Ureter (tissue), 1 donor: ENCODE measurements around the gene BRPF1. TPM values are rescaled to one million over a fixed set of nuclear protein-coding genes. Genes with fewer than 3 reads are reported as not detected.
"Not testable (repeated sequence)": the region's sequence is repeated elsewhere in the genome, so short reads cannot be mapped to it uniquely, and the experiment has no call there.

ENCODE experiments used
- DNase-seq: peaks from one replicate; pipeline ENCODE4 v3.0.0-alpha.2; 2020; ENCODE audit warnings: low spot score
- total RNA-seq: library from RNA; stranded (reverse); gene quantifications from one replicate; pipeline ENCODE4 v1.2.4, GENCODE V29; 2023
- donor health status: DM: yes; HTN: yes; CAD: no.

The BRPF1 gene
- total RNA-seq, 1 donor from 2014 or later = 18.6 TPM

DNA sequence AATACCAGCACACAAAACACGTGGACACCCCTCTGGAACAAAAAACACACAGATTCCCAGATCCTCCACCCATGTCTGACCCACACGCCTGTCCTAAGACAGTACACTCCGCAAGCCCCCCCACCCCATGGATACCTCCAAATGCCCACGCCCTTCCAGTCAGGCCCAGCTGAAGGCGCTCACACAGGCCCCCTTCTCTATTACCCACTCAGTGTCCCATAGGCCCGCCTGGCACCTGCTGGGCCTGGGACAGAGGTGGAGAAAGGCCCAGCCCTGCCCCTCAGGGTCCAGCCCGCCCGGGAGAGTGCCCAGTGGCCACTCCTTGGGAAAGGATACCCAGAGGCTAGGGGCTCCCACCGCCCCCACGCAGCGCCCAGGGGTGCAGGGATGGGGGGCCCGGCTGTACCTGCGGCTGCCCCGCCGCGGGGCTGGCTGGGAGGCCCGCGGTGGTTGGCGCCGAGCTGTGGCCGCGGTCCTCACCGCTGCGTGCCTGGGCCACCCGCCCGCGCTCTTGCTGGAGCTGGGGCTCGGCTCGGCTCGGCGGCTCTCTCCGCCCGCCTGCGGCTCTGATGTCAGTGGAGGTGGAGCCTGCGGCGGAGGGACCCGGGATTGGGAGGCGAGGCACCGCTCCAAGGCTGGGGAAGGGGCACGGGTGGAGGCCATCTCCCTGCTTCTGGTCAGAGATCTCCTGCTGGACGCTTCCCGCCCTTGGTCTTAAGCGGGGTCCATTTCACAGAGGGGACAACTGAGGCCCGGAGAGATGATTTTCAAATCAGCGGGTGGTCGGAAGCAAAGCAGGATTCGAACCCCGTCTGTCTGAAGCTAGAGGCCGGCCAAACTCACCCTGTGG is 38.1 kb downstream of the BRPF1 start, which contains the start of gene CAMK1:
TSS of gene CAMK1 (minus strand) at position 522 of the 850 bp plus-strand sequence. CDS start 2,198 bp downstream, outside the sequence.
- peak; percentile 86 for DNase-seq

DNA sequence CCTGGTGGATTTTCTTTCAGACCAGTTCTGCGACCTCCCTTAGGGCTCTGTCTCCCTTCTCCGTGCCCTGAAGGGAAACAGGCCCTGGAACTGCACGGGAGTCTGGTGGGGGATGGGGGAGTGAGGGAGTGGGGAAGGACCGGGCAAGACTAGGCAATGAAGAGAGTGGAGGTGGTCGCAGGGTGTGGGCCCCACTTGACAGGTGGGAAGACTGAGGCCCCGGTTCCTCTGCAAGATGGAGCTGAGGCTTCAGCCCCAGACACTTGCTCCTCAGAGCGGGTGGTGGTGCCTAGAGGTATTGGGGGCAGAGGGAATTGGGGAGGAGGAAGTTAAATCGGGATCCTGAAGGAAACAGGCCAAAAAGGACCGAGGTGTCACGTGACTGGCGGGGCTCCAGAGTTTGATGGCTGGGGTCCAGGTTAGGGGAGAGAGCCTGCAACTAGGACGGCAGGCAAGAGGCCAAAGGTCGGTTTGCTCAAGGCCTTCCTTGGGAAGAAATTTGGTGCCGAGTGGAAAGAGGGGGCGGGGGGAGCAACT is 38.8 kb downstream of the BRPF1 start:
- DNase-seq = peak; percentile 92

DNA sequence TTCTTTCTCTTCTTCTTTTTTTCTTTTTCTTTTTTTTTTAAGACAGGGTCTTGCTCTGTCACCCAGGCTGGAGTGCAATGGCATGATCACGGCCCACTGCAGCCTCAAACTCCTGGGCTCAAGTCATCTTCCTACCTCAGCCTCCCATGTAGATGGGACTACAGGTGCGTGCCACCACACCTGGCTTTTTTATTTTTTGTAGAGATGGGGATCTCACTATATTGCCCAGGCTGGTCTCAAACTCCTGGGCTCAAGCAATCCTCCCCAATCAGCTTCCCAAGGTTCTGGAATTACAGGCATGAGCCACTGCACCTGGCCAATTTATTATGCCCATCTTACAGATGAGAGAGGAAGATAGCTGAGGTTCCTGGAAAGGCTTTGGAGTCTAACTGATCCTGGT is 39.5 kb downstream of the BRPF1 start:
- not testable (repeated sequence) for DNase-seq

DNA sequence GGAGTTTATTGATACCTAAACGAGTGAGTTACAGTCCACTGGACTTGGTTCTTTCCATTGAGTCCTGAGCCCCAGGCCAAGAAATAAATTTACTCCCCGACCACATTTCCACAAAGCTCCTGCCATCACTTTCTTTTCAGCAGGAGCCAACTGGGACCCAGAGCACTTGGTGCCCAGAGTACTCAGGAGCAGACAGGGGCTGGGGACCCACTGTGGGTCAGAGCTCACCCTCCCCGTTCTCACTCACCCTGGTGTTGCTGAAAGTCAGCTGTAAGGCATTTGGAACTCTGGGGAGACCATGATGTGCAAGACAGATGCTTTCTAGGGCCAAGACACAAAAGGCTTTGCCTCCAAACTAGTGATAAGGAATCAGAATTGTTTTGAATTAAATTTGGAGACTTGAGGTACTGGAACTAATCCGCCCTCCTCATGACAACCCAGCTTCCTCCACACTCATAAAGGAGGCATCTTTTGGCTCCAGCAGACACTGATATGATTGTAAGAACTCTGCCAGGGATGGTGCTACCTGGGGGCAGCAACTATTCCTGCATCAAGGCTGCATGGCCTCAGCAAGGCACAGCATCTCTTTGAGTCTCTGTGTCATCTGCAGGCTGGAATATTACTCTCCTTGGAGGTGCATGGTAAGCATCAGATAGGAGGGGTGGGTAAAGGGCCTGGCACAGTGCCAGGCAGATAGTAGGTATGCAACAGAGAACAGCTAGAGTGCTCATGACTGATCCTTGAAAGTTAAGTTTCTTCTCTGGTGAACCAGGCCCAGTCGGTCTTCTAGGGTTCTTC is 45.6 kb downstream of the BRPF1 start:
- DNase-seq = no peak

DNA sequence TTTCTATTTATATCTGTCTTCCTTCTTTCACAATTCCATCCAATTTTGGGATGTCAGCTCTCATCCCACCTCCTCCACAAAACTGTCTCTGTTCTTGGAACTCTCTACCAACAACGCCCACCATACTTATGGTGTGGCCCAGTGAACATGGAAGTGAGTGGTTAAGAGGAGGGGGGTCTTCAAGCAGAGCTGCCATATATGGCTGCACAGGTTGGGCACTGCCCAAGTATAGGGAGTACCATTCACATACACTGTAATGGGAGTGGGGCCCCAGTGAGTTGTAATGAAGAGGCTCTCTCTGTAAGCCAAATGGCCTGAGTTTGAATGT is 46.1 kb downstream of the BRPF1 start:
- no peak for DNase-seq

DNA sequence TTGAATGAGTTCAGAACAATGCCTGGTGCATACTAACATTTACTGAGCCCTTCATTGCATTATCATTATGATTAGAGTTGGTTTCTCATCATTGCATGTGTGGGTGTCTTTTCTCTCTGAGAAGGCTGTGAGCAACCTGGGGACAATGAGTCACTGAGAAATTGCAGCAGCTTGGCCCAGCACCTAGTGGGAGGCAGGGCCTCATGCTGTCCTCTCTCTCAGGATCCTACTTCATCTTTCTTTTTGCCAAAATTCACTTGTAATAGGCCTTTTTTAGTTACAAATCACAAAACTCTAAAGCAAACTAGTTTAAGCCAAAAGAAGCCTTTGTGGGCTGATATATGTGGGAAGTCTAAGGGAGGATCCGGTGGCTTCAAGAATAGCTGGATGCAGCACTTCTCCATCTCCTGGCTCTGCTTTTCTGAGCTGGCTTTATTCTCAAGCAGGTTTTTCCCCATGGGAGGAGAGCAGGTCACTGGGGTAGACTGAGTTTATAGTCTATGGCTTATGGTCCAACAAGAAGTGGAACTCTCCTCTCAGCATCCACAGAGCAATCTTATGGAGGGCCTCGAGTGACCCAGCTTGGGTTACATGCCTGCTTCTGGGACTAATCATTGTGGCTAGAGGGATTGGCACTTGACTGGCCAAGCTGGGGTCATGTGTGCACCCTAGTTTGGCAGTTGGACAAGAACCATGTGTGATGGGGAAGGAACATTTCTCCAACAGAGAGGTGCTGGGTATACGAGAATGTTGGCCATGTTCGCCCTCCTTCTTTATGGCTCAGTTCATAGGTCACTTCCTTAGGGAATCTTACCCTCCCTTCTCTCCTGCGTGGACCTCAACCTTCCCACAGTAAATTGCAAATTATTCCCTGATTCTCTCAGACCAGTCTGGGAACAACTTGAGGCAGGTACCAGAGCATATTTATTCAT is 46.9 kb downstream of the BRPF1 start:
- DNase-seq = no peak

DNA sequence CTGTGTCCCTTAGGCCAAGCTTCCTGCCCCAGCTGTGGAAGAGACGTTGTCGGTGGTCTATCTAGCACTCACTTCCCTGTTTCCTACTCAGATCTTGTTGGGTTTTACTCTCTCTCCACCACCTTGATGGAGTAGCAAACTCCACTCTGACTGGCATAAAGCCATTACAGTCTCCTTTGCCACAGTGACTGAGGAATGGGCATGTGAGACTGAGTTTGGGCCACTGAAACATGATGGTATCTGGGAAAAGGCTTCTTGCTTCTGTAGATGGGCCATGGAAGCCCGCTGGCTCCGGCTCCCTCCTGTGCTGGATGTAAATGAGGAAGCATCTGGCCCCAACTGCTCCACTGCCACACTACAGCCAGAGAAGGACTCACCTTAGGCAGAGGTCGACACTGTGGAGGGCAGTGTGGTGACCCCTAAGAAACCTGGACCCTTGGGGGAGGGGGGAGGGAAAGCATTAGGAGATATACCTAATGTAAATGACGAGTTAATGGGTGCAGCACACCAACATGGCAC is 47.6 kb downstream of the BRPF1 start:
- no peak for DNase-seq

DNA sequence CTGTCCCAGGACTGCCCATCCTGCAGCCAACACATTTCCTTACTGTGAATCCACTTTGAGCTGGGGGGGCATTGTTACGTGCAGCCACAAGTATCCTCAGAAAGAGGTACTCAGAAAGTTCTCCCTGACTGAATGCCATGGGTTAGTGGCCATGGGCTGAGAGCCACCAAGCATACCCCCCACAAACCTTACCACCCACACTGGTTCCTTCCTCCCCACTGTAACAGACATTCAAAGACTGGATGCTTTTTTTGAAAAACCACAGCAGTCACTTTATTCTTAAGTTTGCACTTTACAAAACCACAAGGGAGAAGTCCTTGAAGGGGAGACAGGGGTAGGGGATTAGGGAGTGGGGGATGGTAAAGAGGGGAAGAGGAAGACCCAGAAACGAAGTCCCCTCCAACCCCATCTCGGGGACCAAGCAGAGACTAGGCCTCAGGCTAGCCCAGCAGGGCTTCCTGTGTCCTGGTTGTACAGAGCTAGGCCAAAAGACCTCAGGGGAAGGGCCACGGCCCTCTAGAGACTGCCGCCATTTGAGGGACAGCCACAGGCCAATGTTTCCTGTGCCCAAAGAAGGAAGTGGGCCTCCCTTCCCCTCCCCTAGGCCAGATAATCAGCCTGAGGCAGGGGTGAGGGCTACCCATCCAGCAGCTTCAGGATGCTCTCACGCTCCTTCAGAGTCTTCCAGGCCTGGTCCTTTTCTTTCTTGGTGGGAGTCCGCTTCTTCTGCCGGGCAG is 48.4 kb downstream of the BRPF1 start:
- no peak for DNase-seq

DNA sequence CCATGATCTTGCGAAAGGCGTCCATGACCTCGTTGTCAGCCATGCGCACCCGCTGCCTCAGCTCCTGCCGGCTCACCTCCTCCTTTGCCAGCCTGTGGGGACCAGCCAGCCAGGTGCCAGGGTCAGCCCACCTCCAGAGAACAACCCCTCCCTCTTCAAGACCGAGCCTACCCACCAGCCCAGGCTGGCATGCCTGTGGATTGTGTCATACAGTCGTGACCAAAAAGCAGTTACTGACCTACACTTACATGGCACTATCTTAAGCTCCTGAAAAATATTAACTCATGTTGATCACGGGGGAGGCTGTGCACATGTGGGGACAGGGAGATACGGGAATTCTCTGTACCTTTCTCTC is 48.9 kb downstream of the BRPF1 start:
- no peak for DNase-seq

DNA sequence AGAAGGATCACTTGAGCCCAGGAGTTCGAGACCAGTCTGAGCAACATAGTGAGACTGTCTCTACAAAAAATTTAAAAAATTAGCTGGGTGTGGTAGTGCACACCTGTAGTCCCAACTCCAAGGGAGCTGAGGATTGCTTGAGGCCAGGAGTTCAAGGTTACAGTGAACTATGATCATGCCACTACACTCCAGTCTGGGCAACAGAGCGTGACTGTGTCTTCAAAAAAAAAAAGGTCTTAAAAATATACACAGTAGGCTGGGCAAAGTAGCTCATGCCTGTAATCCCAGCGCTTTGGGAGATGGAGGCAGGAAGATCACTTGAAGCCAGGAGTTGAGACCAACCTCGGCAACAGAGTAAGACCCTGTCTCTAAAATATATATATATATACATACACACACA is 49.4 kb downstream of the BRPF1 start:
- DNase-seq = no peak

DNA sequence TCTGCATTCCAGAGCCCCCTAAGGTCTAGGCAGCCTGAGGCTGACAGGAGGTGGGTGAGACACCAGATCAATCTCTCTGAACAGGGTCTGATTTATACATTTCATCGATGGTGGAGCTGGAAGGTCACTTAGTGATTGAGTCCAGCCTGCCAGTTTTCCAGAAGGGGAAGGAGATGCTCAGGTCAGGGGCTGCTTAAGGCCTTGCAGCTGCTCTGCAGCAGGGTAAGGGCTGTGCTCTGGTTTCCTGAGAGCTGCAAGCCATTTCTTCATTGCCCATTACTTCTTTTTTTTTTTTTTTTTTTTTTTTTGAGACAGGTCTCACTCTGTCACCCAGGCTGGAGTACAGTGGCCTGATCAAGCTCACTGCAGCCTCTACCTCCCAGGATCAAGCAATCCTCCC is 50.0 kb downstream of the BRPF1 start:
- DNase-seq = no peak

DNA sequence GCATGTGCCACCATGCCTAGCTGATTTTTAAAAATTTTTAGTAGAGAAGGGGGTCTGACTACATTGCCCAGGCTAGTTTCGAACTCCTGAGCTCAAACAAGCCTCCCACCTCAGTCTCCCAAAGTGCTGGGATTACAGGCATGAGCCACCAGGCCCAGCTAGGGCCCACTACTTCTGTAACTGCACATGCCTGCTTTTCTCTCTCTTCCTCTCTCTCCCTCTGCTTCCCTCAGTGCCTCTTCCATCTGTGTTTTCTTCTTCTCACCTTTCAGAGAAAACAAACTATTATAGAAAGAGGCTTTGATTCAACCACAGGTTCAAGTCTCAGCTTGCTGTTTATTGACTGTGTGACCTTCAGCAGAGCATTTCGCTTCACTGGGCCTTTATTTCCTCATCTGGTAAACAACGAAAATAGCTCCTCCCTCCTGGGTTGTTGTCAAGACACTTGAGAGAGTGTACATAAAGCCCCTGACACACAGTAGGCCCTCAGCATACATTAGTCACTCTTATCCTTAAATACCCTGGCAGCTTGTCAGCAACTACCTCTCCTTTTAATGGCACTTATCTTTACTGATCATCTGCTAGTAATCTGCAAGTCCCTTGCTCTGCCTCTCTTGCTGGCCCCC is 50.6 kb downstream of the BRPF1 start:
- DNase-seq = no peak

DNA sequence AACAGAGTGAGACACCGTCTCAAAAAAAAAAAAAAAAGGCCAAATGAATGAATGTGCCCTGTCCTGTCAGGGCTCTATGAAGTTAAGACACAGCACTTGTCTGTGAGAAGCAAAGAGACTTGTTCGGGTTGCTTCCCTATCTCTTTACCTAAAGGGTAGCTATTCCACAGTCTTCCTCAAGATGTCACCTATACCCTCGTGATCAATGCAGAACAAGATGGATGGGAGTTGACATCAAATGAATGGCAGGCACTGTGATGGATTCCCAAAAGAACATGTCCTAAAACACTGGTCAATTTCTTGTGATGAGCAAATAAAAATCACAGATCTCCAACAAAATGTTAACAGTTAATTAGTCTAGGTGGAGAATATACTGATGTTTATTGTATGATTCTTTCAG is 51.2 kb downstream of the BRPF1 start:
- DNase-seq = no peak

DNA sequence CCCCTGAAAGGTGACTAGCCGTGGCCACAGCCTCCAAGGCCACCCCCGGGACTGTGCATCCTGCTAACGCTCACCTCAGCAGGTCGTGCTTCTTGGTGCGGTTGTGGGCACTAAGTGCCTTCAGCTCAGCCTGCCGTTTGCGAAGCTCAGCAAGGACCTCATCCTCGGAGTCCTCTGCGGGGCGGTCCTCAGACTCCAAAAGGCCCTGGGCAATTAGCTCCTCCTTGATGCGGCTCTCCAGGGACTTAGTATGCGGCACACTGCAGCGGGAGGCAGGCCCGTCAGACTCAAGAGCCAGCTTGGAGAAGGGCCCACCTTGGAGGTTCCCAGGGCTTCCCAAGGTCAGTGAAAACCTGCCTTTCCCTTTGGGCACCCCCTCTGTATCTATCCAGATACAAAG is 52.4 kb downstream of the BRPF1 start:
- DNase-seq = no peak

DNA sequence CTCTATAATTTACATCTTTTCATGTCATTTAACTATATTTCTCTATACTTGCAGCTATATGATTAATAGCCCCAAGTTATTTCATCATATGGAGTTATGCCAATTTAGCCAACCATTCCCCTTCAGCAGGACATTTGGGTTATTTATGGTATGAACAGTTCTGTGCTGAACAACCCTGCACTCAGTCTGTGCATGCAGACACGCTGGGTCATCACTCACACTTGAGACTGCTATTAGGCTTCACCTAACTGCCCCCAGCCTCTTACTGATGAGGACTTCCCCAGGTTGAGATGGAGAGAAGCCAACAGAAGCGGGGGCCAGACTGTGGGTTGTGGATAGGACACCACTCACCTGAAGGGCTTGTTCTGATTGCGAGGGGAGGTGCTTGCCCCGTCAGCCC is 53.4 kb downstream of the BRPF1 start:
- DNase-seq = no peak

DNA sequence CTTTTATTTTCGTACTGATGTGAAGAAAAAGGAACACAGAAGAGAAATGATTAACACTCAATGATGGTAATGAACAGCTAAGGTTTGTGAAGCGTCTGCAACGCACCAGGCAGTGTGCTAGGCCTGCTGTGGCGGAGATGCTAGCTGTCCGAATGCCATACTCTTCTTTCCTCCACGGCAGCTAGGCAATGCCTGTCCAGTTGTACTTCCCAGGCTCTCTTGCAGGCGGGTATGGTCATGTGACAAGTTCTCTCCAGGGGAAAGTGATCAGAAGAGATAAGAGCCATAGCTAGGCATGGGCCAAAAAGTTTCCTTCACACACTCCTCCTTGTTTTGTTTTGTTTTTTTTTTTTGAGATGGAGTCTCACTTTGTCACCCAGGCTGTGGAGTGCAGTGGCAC is 54.1 kb downstream of the BRPF1 start:
- no peak for DNase-seq

DNA sequence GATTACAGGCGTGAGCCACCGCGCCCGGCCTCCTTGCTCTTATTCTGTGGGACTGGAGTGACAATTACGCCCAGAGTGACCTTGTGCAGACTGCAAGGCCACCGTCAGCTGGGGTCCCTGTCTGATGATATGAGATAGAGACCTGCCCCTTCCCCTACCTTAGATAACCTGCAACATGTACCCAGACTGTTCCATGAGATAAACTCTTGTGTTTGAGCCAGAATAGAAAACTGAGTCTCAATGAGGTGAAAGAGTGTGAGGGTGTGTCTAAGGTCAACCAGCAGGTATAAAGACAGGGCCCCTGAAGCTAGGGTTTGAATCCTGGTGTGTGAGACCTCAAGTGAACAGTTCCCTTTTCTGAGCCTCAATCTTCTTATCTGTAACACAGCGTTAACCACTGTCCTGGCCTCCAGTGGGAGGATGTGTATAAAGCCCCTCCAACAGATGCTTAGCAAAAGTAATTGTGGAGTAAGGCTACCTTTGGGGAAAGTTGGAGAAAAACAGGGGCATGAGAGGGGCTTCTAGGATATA is 54.7 kb downstream of the BRPF1 start:
- no peak for DNase-seq

DNA sequence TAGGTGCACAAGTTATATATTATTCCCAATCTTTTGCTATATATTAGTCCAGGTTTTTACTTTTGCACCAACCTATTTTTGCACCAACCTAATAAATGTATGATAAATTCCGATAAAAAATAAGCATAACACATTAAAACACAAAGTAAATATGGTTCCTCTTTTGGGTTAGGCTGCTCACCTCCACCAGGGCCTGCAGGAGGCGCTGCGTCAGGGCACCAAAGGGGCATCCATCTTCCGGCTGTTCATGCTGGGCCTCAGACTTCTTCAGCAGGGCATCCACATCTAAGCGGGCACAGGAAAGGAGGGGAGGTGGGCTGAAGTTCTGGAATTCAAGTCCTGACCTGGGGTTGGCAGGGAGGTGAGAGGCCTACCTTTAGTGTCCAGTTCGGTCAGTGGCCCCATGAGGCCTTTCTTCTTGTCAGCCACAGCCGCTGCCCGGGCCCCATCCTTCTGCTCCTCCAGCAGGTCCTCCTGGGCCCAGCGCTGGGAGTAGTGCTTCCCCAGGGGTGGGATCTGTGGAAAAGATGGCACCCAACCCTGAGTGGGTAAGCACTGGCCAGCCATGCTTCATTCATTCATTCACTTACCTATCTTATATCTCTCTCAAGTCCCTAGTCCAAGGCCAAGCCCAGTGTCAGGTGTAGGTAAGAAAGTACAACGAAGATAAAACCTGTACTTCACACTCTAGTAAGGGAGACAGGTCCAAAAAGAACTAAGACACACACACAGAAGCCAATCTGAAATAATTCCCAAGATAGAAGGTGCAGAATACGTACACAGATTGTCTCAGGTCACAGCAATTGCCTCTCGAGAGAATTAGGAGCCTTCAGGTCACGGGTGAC is 55.5 kb downstream of the BRPF1 start:
- no peak for DNase-seq

DNA sequence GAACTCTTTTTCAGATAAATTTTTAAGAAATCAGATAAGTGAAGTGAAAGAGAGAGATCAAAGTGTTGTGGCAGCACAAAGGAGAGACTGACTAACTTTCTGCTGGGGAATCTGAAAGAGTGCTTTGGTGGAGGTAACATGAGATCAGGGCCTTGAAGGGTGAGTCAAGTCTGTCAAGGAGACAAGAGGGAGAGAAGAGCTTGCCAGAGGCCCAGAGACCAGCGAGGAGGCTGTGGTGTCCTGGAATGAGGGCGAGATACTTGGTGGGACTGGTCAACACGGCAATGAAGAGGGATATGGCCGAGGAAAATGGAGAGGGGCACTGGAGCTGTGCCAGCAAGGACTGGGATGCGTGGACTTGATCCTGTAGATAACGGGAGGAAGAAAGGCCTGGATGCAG is 56.2 kb downstream of the BRPF1 start:
- DNase-seq = no peak
